ENCODE measurements around the gene BABAM2.

BABAM2 gene

DNA sequence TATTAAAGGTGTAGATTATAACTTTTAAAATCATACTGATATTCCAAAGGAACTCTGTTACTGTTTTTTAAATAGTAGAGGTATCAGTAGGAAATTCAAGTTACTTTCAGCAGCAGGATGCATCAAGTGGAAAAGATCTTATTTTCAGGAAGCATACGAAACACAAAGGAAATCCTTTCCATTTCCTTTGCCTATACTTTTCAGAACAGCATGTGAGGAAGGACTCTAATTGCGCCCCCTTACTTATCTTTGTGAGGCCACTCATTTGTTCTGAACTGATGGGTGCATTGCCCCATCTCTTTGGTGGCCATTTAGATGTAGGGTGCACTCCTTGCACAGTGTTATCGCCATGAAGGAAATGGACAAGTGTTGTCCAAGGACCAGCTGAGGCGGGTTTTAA is 145.3 kb downstream of the BABAM2 start:
- DNase-seq: no peak

DNA sequence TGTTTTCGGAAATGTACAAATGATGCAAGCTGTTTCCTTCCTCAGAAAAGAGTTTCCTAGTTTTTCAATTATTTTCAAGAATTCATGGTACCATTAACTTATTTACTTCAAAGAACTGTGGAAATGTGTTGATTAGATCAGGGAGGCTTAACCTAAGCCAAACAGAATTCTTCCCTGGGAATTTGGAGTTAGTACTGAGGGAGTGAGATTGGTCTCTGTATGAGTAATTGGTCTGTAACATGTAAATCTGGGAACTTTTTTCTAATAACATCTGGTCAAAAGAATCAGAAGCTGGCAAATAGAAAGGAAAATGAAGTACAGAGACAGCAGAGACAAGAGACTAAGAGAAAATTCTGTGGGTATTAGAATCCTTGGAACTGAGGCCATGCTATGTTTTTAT is 145.8 kb downstream of the BABAM2 start:
- no peak for DNase-seq

DNA sequence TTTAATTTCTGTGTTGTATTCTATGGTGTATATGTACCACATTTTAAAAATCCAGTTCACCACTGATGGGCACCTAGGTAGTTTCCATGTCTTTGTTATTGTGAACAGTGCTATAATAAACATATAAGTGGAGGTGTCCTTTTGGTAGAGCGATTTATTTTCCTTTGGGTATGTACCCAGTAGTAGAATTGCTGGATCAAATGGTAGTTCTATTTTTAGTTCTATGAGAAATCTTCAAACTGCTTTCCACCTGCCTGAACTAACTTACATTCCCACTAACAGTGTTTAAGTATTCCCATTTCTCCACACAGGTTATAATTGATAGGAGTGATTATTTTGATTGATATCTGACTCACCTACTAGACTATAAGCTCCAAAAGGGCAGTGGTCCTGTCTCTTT is 148.2 kb downstream of the BABAM2 start:
- no peak for DNase-seq

DNA sequence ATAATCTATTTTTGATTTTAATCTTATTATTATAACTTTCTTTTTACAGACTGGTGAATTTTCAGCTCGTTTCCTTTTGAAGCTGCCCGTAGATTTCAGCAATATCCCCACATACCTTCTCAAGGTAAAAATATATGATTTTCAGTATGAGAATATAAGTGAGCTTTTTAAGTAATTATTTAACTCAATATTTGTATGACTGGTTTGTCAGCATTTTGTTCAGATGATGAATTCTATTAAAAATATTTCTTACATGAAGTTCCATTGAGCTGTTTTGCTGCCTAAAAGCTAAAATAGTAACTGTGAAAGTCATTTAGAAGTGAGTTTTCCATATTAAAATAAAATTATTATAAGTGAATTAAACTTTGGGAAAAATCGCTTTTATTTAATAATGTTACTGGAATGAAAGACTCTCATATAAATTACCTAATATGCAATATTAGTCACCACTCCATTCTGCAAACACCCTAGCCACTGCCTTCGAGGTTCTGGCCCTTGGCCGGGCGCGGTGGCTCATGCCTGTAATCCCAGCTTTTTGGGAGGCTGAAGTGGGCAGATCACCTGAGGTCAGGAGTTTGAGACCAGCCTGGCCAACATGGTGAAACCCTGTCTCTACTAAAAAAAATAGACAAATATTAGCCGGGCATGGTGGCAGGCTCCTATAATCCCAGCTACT is 155.3 kb downstream of the BABAM2 start:
- DNase-seq: no peak

DNA sequence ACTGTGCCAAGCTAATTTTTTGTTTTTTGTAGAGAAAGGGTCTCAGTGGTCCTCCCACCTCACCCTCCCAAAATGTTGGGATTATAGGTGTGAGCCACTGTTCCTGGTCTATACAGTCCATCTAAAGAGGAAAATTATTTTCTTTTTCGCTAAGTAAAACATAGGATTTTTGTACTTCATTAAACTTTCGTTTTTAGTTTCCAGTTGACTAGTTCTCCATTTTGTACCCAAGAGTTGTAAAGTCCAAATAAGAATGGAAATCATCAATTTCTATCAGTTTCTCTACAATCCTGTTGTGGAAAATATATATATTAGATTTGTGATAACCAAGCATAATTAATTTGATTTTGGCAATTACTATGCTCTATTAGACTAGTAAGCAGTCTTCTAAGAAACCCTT is 156.4 kb downstream of the BABAM2 start:
- DNase-seq: no peak

DNA sequence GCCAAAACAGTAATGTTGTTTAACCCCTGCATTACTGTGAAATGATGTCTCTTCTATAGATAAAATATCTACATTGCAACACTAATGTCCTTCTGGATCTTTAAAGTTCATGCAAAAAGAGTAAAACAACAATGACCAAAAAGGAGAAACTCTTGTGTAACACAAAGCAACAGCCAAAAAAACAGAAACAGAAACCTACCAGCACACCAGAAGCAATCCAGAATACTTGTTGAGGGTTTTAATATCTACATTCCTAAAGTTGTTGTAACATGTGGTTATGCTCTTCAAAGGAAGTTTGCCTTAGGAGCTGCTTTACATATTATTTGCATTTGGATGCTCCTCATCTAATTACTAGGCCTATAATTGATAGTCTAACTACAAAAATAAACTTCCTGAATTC is 157.2 kb downstream of the BABAM2 start:
- no peak for DNase-seq

DNA sequence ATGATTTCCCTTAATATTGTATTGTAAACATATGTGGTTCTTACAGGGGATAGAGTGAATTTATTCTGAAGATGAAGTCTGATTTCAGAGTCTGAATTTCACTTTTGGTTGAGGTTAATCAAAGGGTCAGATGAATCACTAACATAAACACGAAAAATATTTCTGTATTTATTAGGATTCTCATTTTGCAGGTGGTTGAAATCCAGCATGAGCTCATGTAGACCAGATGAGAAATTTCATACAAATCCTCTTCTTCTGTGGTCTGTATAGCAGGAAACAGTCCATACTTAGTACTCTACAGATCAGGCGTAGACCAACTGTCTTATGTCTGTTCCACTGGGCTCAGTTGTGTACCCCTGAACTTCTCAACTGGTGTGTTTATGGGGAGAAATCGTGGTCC is 157.8 kb downstream of the BABAM2 start:
- no peak for DNase-seq

DNA sequence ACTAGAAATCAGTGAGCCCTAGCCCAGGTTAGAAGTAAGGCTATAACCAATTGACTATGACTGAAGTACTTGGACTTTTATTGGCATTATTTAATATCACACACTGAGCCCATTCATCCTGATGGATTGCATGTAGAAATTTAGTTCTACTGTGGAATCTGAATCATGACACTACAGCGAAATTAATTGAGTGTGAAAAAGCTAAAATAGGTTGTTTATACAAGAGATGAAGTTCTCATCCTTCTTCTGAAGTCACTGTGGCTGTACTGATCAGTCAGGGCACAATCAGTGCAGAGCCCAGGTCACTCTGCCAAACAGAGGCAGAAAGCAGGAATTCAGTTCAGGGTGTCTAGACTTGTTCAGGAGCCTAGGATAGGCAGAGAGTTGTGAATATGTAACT is 158.9 kb downstream of the BABAM2 start:
- no peak for DNase-seq

DNA sequence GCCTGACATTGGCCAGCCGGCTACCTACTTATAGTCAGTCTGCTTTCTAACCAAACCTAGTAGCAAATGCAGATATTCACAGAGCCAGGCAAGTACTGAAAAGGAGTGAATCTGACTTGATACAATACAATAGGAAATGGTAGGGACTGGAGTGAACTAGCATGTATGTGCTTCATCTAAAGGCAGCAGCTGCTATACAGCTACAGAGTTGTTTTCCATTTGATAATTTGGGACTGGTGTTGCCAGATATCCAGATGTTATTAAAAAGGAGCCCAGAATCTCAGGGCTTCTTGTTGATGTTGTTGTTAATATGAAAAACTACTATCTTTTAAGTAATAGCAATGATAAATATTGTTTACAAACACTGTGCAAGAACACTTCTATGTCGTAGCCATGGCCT is 159.4 kb downstream of the BABAM2 start:
- DNase-seq: no peak

DNA sequence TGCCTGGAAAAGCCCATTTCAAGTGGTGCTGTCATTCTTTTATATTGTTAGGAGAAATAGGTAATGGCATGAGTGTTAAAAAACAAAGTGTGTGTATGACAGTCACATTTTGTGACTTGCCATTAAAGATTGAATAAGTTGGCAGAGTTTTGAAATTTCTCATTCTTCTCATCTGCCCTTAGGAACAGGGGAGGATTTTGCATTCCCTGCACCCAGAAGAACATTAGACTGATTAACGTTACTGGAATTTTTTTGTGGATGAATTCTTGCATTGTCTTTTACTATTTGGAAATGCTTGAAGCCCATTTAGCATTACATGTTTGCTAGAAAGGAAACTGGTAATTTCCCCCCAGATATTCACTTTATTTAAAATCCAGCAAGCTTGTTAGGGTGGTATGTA is 162.2 kb downstream of the BABAM2 start:
- DNase-seq: no peak

DNA sequence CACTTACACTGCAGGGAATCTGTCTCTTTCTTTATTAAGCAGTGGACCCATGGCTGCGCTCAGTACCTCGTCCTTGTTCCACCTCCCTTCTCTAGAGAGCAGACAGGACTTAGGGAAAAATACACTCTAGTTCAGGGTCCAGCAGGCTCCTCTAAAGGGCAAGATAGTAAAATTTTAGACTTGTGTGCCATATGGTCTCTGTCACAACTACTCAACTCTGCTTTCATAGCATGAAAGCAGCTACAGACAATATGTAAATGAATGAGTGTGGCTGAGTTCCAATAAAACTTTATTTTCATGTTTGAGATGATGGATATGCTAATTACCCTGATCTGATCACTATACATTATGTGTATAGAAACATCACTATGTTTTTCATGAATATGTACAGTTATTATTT is 163.1 kb downstream of the BABAM2 start:
- DNase-seq: no peak

DNA sequence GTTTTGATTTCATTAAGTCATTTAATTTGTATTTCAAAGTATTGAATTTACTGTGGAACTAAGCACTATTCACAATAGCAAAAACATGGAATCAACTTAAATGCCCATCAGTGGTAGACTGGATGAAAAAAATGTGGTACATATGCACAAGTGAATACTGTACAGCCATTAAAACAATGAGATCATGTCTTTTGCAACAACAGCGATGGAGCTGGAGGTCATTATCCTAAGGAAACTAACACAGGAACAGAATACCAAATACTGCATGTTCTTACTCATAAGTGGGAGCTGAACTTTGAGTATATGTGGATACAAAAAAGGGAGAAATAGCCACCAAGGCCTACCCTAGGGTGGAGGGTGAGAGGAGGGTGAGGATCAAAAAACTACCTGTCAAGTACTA is 164.4 kb downstream of the BABAM2 start:
- DNase-seq: no peak

DNA sequence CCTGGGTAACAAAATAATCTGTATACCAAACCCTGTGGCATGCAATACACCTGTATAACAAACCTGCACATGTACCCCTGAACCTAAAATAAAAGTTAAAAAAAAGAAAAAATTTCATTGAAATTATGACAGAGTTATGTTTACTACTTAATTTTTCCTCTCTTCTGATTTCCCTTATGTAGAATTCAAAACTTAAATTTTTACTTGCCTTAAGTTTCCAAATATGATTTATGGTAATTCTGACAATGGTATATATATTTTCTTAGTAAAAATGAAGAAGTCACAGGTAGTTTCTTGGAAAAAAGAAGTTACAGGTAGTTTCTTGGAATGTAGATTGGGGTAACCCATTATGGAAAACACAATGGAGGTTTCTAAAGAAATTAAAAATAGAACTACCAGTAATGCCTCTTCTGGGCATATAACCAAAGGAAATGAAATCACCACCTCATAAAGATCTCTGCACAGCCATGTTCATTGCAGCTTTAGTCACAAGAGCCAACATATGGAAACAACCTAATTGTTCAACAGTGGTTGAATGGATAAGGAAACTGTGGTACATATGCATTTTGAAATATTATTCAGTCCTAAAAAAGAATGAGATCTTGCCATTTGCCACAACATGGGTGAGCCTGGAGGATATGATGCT is 164.9 kb downstream of the BABAM2 start:
- DNase-seq: no peak

DNA sequence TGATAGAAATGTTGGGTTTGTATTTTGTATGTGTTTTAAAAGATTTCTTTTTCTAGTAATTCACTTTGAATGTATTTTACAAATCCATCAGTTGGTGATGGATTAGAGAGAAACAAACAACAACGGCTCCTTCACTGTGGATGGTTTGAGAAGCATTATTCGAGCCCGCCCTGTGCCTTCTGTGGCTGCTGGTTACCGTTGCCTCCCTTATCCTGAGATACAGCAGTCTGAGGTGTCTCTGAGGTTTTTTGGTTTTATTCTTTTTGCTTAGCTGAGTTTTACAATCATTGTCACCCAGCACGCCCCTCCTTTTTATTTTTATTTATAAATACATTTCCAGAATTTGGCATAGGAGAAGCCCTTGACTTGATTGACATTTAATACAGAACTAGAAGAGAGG is 168.3 kb downstream of the BABAM2 start:
- DNase-seq: no peak

DNA sequence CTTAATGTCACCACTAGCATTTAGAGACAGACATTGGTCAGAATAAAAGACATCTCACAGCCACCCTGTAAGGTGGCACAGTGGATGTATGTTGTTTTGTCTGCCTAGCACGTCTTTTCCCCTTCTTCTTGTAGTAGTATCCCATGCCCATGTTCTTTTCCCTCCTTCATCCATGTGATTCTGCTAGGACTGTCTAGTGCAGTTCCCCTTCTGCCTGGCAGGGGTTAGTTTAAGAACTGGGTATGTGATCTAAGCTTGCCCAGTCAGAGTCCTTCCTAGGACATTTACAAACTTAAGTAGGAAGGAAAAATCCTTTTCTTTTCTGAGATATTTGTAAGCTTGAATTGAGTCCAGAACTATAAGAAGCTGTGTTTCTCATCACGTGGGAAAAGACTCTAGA is 172.3 kb downstream of the BABAM2 start:
- DNase-seq: no peak

DNA sequence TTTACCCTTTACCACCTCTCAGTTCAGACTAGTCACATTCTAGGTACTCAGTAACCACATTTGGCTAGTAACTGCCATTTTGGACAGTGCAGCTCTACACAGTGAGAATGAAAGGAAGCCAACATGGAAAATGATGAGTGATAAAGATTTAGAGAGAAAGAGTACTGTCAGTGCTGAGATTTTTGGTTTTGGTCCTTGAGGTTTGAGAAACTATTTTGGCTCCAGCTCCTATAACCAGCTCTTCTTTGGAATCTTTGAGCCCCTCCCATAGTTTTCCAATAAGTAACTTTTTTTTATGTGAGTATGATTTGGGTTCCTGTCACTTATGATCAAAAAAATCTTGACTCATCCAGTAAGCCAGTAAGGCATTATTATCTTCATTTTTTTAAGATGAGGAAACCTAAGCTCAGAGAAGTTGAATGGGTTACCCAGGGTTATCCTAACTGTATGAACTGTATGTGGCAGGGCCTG is 173.0 kb downstream of the BABAM2 start:
- no peak for DNase-seq

DNA sequence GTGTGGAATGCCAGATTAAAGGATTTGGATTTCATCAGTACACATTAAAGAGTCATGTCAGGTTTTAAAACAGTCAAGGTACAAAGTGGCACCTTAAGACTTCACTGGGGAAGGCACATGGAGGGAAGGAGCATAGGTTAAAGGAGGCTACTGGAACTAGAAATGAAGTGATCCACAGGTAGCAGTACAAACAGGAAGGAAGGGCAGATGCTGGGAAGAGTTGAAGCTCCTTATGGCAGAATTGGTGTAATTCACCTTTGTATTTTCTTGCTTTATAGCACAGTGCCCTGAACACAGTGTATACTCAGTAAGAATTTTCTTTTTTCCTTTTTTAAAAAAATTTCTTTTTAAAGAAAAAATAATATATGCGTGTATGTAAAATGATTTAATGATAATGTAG is 177.1 kb downstream of the BABAM2 start:
- DNase-seq: no peak

DNA sequence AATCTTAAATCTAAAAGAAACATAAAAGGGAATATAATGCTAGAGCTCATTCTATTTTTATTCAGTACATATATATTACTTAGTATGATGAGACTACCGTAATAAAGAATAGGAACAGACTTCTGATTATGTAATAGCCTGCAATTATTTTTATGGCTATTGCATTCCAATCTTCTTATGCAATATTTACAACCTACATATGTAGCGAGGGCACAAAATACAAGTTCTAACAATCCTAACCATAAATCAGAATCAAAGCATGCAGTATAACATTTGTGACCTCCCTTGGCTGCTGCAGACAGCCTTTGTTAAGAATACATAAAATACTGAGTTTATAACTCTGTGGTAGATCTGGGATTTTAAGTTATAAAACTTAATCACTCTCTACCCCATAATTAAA is 177.6 kb downstream of the BABAM2 start:
- no peak for DNase-seq

DNA sequence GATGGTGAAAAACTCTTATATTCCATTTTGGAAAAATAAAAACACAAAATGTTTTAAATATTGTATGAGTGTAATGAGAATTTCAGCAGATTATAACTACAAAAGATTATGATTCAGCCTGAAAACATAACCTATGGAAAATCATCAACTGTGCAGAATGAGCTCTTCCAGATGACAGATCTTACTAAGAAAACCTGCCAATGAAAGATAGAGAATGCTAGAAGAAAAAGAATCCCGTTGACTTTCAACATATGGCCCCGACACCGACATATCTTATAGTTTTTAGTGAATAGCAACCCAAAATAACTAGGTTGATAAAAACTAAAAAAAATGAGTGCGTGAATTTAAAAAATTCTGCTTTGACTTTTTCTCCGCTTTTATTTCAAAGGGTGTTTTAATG is 178.0 kb downstream of the BABAM2 start:
- DNase-seq: no peak

DNA sequence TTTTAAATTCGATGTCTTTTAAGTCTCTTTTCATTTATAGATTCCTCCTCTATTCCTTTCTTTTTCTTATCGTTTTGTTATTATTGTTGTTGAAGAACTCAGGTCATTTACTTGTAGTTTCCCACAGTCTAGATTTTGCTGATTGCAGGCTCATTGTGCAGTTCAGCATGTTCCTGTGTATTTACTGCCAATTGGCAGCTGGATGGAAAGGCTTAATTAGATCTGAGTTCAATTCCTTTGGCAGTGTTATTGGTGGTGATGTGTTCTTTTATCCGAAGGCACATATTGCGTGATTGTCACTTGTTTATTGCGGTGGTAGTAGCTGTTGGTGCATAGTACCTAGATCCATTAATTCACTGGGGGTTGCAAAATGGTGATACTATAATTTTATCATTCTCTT is 180.7 kb downstream of the BABAM2 start:
- DNase-seq: no peak

DNA sequence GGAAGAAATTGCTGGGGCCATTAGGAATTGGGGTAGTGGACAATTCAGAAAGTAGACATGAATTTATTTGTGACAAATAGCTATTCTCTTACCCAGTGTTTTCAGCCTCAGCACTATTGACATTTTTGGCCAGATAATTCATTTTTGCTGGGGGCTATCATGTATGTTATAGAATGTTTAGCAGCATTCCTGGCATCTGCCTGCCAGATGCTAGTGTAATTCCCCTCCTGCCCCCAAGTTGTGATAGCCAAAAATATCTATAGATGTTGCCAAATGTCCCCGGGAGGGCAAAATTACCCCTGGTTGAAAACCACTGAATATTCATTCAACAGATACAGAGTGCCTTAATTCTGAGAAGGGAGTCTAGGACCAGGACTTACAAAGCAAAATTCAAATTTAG is 183.6 kb downstream of the BABAM2 start:
- no peak for DNase-seq

DNA sequence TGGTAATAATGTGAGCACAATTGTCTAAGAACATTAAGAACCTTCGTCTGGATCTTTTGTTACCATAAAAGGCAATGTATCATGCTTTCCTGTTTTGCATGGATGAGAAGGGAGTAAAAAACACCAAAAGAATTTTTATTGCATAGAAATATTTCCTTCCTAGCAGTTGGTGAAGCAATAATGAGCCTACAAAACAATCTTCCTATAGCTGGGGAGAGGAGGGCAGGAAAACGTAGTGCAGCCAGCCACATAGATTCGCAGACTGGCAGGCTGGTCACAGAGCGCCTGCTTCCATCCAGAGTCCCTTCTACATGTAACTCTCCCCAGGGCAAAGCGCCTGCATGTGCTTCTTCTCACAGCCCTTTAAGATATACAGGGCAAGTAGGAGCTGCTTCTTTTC is 190.4 kb downstream of the BABAM2 start:
- DNase-seq: no peak

DNA sequence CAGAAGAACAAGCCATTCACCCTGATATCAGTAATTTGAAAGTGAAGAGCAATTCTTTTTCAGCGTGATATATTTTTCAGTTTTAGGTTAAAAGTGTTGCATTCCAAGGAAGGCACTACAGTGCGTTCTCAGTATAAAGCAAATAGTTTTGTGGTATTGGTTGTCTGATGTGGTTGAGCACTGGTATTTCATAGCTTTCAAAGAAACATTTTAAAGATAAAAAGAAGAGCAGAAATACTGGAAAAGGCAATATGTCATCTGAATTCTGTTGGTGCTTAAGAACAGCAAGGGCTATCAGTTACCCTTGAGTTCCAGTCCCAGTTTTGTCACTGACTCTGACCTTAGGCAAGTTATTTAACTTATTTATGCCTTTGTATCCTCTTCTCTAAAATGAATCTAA is 191.6 kb downstream of the BABAM2 start:
- no peak for DNase-seq

DNA sequence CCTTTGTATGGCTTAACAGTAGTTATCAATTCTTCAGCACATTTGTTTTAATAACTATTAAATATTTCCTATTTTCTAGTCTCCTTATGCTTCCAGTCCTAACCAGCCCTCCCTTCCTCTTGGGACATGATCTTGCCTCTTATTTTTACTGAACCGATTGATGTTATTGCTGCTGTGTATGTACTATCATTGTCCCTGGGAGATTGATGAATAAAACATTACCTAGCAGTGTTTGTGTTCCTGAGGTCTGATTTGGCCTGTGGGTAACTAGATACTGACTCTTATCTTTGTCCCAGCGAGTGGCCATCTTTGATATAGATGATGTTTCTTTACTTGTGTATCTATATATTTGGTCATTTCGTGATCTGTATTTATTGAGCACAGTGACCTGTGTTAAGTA is 192.9 kb downstream of the BABAM2 start:
- no peak for DNase-seq

DNA sequence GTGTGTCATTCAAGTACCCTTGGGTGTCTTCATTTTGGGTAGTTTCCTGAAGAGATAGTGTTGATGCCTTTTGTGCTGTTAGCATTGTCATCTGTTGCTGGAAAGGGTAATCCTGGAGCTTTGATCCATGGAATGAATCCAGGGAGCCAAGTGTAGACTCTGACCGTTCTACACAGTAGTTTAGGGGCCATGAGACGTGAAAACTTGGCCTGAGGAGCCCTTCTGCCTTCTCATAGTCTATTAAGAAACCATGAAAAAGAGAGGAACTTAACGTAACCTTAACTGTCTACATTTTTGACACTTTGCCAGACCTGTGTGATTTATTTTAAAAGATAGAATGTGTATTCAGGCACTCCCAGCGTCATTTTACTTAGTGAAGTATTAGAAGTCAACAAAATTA is 194.0 kb downstream of the BABAM2 start:
- no peak for DNase-seq

All from activated gamma-delta T cell (primary cell).